K562 treated with DMSO at 1 percent for 12 hours (cell line): Measurements from ENCODE around the gene TRIOBP. TPM values are rescaled to one million over a fixed set of nuclear protein-coding genes. Genes with fewer than 3 reads are reported as not detected.

ENCODE experiments used
- total RNA-seq: library from RNA; unstranded; fragments of 300-600 nt; gene quantifications from 2 replicates; pipeline ENCODE4 v1.2.3, GENCODE V29; 2022; ENCODE audit not compliant: insufficient read depth

The TRIOBP gene, protein sequence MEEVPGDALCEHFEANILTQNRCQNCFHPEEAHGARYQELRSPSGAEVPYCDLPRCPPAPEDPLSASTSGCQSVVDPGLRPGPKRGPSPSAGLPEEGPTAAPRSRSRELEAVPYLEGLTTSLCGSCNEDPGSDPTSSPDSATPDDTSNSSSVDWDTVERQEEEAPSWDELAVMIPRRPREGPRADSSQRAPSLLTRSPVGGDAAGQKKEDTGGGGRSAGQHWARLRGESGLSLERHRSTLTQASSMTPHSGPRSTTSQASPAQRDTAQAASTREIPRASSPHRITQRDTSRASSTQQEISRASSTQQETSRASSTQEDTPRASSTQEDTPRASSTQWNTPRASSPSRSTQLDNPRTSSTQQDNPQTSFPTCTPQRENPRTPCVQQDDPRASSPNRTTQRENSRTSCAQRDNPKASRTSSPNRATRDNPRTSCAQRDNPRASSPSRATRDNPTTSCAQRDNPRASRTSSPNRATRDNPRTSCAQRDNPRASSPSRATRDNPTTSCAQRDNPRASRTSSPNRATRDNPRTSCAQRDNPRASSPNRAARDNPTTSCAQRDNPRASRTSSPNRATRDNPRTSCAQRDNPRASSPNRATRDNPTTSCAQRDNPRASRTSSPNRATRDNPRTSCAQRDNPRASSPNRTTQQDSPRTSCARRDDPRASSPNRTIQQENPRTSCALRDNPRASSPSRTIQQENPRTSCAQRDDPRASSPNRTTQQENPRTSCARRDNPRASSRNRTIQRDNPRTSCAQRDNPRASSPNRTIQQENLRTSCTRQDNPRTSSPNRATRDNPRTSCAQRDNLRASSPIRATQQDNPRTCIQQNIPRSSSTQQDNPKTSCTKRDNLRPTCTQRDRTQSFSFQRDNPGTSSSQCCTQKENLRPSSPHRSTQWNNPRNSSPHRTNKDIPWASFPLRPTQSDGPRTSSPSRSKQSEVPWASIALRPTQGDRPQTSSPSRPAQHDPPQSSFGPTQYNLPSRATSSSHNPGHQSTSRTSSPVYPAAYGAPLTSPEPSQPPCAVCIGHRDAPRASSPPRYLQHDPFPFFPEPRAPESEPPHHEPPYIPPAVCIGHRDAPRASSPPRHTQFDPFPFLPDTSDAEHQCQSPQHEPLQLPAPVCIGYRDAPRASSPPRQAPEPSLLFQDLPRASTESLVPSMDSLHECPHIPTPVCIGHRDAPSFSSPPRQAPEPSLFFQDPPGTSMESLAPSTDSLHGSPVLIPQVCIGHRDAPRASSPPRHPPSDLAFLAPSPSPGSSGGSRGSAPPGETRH (N-terminal part only)
- total RNA-seq: 13.4 and 16.9 TPM in 2 replicates

GRCh38 chr22:37696657-37697537, at the start of gene TRIOBP:
Gene TRIOBP (plus strand): TSS chr22:37697048. CDS start chr22:37701366, 4,318 bp downstream.

GRCh38 chr22:37658133-37659065, 38.4 kb upstream of the TRIOBP start, which contains the start of gene PDXP:
Gene PDXP (plus strand): TSS chr22:37658723. CDS start chr22:37658783, 60 bp downstream.

DNA sequence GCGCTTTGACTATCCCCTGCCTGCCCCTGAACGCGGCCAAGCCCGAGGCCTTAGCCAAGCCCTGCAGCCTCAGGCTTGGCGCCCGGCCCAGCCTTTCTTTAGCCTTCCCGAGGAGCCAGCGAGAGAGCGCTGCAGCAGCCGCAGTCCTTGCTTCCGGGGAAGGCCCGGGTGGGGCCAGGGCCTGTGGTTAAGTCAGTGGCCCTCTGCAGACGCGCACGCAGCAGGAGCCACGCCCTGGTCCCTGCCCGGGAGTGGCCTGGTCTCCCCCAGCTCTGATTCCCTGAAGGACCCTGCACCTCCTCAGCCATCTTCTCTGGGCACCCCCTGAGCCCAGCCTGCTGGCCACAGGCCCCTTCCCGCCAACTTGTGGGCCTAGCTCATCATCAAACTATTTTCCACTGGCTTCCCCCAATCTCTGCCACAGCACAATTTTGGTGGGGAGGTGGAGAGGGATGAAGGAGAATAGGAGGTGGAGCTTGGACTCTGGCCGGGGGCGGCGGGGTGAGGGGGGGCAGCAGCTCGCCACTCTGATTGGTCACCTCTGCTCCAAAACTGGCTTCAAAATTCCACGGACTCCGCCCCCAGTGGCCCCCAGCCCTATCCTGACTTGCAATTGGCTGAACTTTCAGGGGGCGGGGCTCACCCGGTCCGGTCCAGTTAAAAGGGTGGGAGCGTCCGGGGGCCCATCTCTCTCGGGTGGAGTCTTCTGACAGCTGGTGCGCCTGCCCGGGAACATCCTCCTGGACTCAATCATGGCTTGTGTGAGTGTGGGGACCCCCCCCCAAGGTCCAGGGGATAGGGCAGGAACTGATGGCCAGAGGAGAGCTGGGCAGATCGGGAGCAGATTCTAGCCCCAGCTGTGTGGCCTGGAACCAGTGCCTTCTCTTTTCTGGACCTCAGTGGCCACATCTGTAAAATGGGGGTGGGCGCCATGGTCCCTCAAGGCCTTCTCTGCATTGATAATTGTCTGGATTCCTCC, 21.6 kb upstream of the TRIOBP start, which contains the start of gene LGALS1:
TSS of gene LGALS1 (plus strand) at position 686 of the 979 bp plus-strand sequence. CDS start at position 753, 67 bp downstream.

GRCh38 chr22:37686002-37686982, 10.6 kb upstream of the TRIOBP start, which contains the start of gene NOL12:
Gene NOL12 (plus strand): TSS chr22:37686343. CDS start chr22:37686393, 50 bp downstream.

DNA sequence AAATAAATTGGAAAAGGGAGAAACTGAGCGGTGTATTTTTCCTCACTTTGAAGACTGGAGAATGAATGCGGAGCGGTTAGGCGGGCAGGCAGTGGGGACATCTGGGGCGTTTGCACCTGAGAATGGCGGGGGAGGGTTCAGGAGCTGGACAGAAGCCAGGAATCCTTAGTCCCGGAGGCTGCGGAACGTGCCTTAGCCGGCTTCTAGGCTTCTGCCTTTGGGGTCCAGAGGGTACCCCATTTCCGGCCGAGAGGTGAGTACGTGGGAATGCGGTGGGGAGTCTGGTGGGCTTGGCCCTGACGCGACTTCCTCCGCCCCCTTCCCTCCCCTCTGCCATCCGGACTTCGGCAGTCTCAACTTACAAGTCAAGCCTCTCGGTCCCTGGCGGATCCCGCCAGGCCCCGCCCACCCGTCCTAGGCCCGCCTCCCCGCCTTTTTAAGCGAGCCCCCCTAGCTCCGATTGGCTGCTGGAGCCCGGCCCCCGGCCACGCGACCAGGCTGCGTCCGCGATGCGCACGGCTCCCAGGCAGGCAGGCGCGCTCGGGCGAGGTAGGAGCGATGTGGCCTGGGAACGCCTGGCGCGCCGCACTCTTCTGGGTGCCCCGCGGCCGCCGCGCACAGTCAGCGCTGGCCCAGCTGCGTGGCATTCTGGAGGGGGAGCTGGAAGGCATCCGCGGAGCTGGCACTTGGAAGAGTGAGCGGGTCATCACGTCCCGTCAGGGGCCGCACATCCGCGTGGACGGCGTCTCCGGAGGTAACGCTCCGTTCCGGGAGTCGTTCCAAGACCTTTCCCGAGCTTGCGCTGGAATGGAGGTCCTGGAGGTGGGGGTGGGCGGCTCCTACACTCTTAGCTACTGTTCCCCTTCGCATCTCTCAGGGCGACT, 110.8 kb downstream of the TRIOBP start, which contains the start of gene GCAT:
TSS of gene GCAT (plus strand) at position 525 of the 884 bp plus-strand sequence. CDS start at position 559, 34 bp downstream.

GRCh38 chr22:37823134-37823985, 126.5 kb downstream of the TRIOBP start, which contains the start of gene GALR3:
Gene GALR3 (plus strand): TSS chr22:37823382. CDS start chr22:37823407, 25 bp downstream.

Other genes starting within 250 kb of the TRIOBP start
- not detected in 2 replicates for gene MFNG, start 210.7 kb upstream of the TRIOBP start, total RNA-seq
- gene CARD10, start 177.6 kb upstream of the TRIOBP start, total RNA-seq: 3.1 and 3.2 TPM in 2 replicates
- 24.9 and 28.1 TPM in 2 replicates for gene CDC42EP1, start 136.6 kb upstream of the TRIOBP start, total RNA-seq
- gene LGALS2, start 117.0 kb upstream of the TRIOBP start, total RNA-seq: not detected in 2 replicates
- gene GGA1, start 88.2 kb upstream of the TRIOBP start, total RNA-seq: 25.1 and 29.9 TPM in 2 replicates
- gene SH3BP1, start 57.4 kb upstream of the TRIOBP start, total RNA-seq: 16.3 and 23.5 TPM in 2 replicates
- 51.9 and 63.0 TPM in 2 replicates for gene PDXP, start 38.3 kb upstream of the TRIOBP start, total RNA-seq
- gene LGALS1, start 21.4 kb upstream of the TRIOBP start, total RNA-seq: 977 and 1,710 TPM in 2 replicates
- 14.7 and 19.2 TPM in 2 replicates for gene NOL12, start 10.7 kb upstream of the TRIOBP start, total RNA-seq
- gene GCAT, start 110.9 kb downstream of the TRIOBP start, total RNA-seq: 74.6 and 76.7 TPM in 2 replicates
- 2.0 TPM in 1 of 2 replicates, not detected in the other for gene GALR3, start 126.3 kb downstream of the TRIOBP start, total RNA-seq
- 39.9 and 55.0 TPM in 2 replicates for gene ANKRD54, start 147.3 kb downstream of the TRIOBP start, total RNA-seq
- 483 and 743 TPM in 2 replicates for gene EIF3L, start 152.4 kb downstream of the TRIOBP start, total RNA-seq
- gene MICALL1, start 209.2 kb downstream of the TRIOBP start, total RNA-seq: 16.2 and 26.9 TPM in 2 replicates